HG02943 (cell line): Measurements from ENCODE around the gene PIGR.

Experiments used
- ATAC-seq: cut with Tn5 transposase; IDR thresholded peaks from one replicate; pipeline ENCODE4 v1.9.1; 2021; ENCODE audit warnings: mild to moderate bottlenecking, low read depth, moderate library complexity; ENCODE audit not compliant: unreplicated experiment

Gene PIGR

DNA sequence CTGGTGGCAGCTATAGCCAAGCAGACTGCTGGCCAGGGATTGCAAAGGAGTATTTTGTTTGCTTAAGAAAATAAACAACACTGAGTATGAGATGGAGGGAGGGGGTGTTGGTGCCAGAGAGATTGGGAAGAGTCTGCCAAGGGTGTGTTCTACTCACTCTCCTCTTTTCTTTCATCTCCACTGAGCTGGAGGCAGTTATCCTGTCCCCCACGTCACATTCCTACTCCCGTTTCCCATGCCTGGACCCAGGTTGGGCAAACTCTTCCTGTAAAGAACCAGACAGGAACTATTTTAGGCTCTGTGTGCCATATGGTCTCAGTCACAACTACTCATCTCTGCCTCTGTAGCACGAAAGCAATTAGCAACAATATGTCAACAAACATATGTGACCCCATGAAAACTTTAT, 50.4 kb downstream of the PIGR start:
- no peak for ATAC-seq

DNA sequence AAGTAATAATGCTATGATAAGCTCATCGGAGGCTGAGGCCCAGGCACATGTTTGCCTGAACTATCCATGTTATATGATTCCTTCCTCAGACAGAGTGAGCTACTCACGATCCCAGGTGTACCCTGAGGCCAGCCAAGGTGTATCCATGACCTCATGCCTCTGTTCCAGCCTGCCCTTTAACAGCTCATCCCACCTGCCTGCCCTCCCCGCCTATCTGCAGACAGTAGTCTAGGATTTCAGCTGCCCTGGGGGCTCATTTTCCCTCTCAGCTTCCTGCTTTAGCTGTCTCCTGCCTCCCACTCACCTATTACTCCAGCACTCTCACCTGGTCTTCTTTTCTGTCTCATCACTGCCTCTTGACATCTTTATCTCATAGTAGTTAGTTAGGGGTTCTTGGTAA, 50.9 kb downstream of the PIGR start:
- ATAC-seq: no peak

DNA sequence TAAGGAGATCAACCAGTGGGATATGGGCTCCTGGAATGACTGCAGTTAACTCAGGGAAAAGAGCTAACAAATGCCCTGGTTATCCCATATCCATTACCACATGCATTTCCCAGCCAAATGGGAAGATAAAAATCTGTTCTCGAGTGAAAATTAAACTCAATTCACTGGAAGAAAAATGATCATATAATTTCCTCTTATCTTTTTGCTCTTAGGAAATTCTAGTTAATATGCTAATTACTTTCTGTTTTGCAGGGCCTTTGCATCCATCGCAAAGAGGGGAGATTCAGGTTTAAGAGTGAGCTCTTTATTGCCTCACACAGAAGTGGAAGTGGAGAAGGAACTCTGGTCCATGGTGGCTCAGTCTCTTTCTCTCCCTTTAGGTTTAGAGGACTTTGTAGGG, 52.9 kb downstream of the PIGR start:
- no peak for ATAC-seq

DNA sequence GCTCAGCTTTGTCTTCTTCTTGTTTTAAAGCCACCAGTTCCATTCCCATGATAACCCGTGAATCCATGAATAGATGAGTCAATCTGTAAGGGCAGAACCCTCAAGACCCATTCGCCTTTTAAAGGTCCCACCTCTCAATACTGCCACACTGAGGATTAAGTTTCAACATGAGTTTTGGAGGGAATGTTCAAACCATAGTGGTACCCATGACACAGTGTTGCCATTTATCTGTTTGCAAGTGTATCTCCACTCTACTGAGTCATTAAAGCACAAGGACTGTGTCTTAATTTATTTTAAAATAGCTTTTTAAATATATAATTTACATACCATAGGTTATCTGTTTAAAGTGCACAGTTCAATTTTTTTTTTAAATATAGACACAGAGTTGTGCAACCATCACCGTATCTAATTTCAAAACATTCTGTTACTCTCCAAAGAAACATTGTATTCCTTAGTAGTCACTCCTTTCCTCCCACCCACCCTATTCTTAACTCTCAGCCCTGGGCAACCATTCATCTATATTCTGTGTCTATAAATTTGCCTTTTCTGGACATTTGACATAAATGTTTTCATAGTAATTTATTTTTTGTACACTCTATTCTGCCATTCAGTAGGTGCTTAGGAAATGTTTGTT, 53.8 kb downstream of the PIGR start:
- ATAC-seq: no peak

DNA sequence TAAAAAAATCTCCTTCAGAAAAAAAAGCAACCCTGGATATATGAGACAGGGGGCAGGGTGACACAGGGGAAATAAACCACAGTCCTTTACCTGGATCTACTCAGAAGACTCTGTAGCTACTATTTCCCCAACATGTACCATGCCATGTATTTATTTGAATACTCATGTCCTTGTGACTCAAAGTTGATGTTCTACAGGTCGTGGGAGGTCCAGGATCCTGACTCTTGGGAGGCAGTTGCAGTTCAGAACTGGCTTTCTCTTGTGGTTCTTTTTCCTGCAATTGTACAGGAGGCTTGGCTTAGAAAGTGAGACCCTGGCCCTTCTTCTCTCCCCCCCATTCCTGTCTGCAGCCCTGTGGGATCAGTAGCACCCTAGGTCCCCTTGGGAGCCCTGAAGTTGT, 54.9 kb downstream of the PIGR start:
- ATAC-seq: no peak

DNA sequence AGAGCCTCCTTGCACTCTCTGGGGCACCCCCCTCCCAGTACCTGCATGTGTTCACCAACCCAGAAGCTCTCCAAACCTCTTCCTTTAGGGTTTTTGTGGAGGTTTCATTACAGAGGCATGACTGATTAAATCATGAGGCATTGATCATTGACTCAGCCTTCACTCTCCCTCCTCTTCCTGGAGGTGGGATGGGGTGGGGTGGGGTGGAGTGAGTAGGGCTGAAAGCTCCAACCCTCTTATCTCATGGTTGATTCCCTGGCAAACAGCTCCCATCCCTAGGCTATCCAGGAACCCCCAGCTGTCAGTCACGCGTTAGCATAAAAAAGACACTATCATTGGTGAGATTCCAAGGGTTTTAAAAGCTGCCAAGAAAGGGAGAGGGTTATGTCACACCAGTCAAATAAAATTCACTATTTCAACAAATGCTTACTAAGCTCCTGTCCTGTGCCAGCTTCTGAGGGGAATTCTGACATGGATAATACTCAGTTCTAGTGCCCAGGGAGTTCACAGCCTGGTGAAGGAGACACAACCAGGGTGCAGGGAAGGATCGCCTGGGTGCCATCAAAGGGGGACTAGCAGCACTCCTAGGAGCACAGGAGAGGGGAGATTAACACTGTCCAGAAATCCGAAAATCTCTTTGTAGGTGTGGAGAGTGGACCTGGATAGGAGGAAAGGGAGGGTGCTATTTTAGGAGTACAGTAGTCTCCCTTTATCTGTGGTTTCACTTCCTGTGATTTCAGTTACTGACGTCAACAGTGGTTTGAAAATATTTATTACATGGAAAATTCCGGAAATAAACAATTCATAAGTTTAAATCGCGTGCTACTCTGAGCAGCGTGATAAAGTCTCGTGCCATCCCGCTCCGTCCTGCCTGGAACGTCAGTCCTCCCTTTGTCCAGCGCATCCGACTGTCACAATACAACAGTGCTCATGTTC, 55.9 kb downstream of the PIGR start:
- ATAC-seq: no peak

DNA sequence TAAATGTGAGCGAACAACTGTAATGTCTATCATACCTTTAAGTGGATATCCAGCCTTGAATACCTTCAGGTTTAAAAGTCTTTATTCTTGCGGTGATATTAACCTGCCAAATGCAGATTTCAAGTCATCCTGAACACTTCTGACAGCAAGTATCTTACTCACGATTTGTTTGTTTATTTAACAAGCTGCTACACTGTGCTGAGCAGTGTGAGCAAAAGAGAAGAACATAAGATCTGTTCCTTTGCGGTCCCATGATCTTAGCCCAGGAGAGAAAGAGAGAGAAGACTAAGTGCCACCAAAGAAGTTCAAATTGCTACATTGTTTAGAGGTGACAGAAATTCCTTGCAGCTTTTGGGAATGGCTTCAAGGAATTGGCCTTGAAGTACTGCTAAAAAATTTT, 58.6 kb downstream of the PIGR start:
- ATAC-seq: no peak

DNA sequence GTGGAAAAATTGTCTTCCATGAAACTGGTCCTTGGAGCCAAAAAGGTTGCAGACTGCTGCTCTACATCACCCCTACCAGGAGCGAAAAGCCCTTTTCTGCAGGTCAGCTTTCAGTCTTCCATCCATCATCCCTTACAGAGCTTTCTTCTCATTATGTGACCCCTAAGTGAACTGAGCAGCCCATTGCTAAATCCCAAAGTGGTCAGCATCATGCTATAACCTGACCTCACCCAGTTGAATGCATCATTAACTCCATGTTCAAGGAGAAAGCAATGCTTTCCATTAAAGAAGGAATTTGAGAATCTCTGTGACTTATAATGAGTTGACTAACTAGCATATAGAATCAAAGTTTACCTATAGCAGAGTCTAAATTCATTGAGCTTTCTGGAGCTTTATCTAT, 59.4 kb downstream of the PIGR start:
- ATAC-seq: no peak

DNA sequence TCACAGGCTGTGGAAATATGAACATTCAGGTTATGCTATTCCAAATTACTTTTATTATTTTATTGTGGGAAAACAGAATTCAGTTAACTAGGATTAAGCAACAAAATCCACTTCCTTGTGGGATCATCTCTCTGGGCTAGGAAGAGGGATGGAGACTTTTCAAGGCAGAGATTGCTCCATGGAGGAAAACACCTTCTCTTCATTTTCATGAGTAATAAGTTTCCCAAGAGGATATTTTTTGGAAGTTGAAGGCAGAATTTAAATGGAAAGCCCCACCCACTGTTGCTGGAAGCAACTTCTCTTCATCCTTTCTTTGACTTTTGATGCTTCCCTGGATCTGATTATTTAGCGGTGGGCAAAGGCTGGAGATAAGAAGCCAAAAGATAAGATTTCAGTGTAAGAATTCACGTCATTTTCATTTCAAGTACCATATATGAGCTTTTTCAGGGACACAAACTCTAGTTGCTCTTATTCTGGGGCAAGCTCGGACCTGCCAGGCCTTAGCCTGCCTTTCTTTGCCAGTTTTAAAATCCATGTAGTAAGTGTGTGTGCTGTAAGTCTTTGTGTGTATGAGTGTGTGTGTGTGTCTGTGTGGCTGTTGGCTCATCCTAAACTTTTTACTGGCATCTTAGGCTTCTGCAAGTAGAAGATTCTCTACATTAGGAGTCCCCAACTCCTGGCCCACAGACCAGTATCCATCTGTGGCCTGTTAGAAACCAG, 60.8 kb downstream of the PIGR start:
- ATAC-seq: no peak

DNA sequence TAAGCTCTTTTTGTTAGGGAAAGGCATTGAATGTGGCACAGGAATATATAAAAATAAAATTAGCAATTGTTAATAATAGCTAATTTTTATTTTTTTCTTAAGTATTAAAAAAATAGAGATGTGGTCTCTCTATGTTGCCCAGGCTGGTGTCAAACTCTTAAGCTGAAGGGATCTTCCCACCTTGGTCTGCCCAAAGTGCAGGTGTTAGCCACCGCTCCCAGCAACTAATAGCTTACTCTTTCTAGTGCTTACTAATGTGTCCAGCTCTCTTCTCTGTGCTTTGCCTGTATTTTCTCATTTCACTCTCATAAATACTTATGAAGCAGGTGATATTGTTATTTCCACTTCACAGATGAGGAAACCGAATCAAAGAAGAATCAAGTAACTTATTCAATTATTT, 62.4 kb downstream of the PIGR start:
- no peak for ATAC-seq

DNA sequence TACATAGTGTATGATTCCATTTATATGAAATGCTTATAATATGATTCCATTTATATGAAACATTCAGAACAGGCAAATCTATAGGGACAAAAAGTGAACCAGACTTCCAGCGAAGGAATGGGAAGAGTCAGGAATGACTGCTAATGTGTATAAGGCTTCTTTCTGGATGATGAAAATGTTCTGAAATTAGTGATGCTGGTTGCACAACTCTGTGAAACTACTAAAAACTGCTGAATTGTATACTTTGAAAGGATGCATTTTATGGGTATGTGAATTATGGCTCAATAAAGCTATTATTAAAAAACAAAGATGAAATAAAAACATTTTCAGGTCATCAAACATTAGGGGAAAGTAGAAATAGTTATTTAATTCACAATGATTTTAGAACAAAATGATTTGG, 63.1 kb downstream of the PIGR start:
- no peak for ATAC-seq

DNA sequence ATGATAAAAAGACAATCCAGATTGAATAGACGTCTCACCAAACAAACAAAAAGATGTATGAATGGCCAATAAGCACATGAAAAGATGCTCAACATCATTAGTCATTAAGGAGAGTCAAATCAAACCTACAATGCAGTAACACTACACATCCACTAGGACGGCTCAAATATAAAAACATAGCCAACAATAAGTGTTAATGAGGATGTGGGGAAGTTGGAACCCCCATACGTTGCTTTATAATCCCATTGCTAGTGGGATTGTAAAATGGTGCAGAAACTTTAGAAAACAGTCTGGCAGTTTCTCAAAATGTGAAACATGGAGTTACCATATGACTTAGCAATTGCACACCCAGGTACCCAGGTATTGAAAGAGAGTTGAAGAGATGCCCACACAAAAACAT, 63.7 kb downstream of the PIGR start:
- ATAC-seq: no peak

DNA sequence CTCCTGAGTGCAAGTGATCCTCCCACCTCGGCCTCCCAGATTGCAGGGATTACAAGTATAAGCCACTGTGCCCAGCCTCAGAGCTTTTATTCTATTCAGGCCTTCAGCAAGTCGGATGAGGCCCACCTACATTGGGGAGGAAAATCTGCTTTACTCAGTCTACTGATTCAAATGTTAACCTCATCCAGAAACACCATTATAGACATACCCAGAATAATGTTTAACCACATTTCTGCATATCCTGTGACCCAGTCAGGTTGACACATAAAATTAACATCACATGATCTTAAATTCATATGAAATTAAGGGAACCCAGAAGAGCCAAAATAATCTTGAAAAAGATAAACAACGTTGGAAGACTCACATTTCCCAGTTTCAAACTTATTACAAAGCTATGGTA, 66.0 kb downstream of the PIGR start:
- ATAC-seq: no peak
